ENCODE measurements around the gene CLDN9. TPM values are rescaled to one million over a fixed set of nuclear protein-coding genes. Genes with fewer than 3 reads are reported as not detected.

CLDN9 gene
- total RNA-seq, 1 donor from 2014 or later = 5.4 TPM

GRCh38 chr16:3012246-3012645 is 477 bp upstream of the CLDN9 start:
- peaks cover 4% of the 10 kb centered on the region for H3K36me3 Mint-ChIP-seq
- TF ChIP-seq CTCF (IDR thresholded peaks at IDR 0.05; ENCODE audit: unreplicated experiment) = no peak
- H3K27me3 Mint-ChIP-seq (ENCODE audit: low read depth) = peaks cover 60% of the 10 kb centered on the region
- peak in 1 of 2 experiments; percentile 64 for DNase-seq (ENCODE audit: low spot score in 2 of 2, unreplicated experiment in 2 of 2)
- peak overlapping the region; percentile 97 for H3K27ac Mint-ChIP-seq
- H3K9me3 Mint-ChIP-seq = no peaks in the 10 kb centered on the region
- H3K4me1 Mint-ChIP-seq = peaks cover 77% of the 10 kb centered on the region
- H3K4me3 Mint-ChIP-seq = peak overlapping the region; percentile 60

- Mint-ChIP-seq H3K27me3 (ENCODE audit: low read depth) (peaks cover 56% of the 10 kb centered on the region), H3K4me3 (peak overlapping the region; percentile 60), H3K4me1 (peaks cover 70% of the 10 kb centered on the region), H3K27ac (peak overlapping the region; percentile 97), H3K36me3 (peaks cover 4% of the 10 kb centered on the region), H3K9me3 (no peaks in the 10 kb centered on the region)
- no peak for TF ChIP-seq CTCF (IDR thresholded peaks at IDR 0.05; ENCODE audit: unreplicated experiment)
- DNase-seq (ENCODE audit: low spot score in 2 of 2, unreplicated experiment in 2 of 2) = no peak
Observed at GRCh38 chr16:3013491-3013951, 798 bp downstream of the CLDN9 start.

- no peak for DNase-seq (ENCODE audit: low spot score in 2 of 2, unreplicated experiment in 2 of 2)
- Mint-ChIP-seq H3K9me3 (no peaks in the 10 kb centered on the region), H3K36me3 (peaks cover 4% of the 10 kb centered on the region), H3K4me1 (peaks cover 66% of the 10 kb centered on the region), H3K27ac (peak overlapping the region; percentile 76), H3K4me3 (peak overlapping the region; percentile 42), H3K27me3 (ENCODE audit: low read depth) (peaks cover 54% of the 10 kb centered on the region)
- no peak for TF ChIP-seq CTCF (IDR thresholded peaks at IDR 0.05; ENCODE audit: unreplicated experiment)
Observed at GRCh38 chr16:3013998-3014690, 1.4 kb downstream of the CLDN9 start.

GRCh38 chr16:3014971-3015370 is 2.2 kb downstream of the CLDN9 start:
- H3K27ac Mint-ChIP-seq = peak overlapping the region; percentile 80

GRCh38 chr16:3015865-3016521 is 3.3 kb downstream of the CLDN9 start:
- peak overlapping the region; percentile 89 for H3K4me3 Mint-ChIP-seq
- H3K4me1 Mint-ChIP-seq = peaks cover 59% of the 10 kb centered on the region
- TF ChIP-seq CTCF (IDR thresholded peaks at IDR 0.05; ENCODE audit: unreplicated experiment) = no peak
- peaks cover 4% of the 10 kb centered on the region for H3K36me3 Mint-ChIP-seq
- H3K9me3 Mint-ChIP-seq = no peaks in the 10 kb centered on the region
- H3K27me3 Mint-ChIP-seq (ENCODE audit: low read depth) = peaks cover 53% of the 10 kb centered on the region
- H3K27ac Mint-ChIP-seq = peak overlapping the region; percentile 93
- no peak for DNase-seq (ENCODE audit: low spot score in 2 of 2, unreplicated experiment in 2 of 2)

More at GRCh38 chr16:3014971-3015370, 2.2 kb downstream of the CLDN9 start:
- Mint-ChIP-seq H3K4me1 (peaks cover 62% of the 10 kb centered on the region), H3K27me3 (ENCODE audit: low read depth) (peaks cover 52% of the 10 kb centered on the region), H3K36me3 (peaks cover 4% of the 10 kb centered on the region), H3K9me3 (no peaks in the 10 kb centered on the region), H3K4me3 (peak overlapping the region; percentile 37)
- no peak for TF ChIP-seq CTCF (IDR thresholded peaks at IDR 0.05; ENCODE audit: unreplicated experiment)
- DNase-seq (ENCODE audit: low spot score in 2 of 2, unreplicated experiment in 2 of 2) = no peak

Data from mesothelial cell of epicardium (in vitro differentiated cells).